ENCODE measurements around the gene PACS1. TPM values are rescaled to one million over a fixed set of nuclear protein-coding genes. Genes with fewer than 3 reads are reported as not detected.

PACS1 gene
- total RNA-seq, 1 experiment from 2014 or later = 100 TPM

GRCh38 chr11:66136752-66137123 lies 66.7 kb downstream of the PACS1 start:
- BruUV-seq (replicated peaks) = no TSS peak
- TF ChIP-seq CTCF (conservative IDR thresholded peaks at IDR 0.05) (no peak), EZH2 (IDR thresholded peaks at IDR 0.05; ENCODE audit: low read depth) (no peak)
- no peak for DNase-seq
- Histone ChIP-seq H3F3A (ENCODE audit: insufficient read depth, low read depth) (peaks cover 24% of the 10 kb centered on the region; the same call in 1 of the 2 replicates), H3K9me3 (ENCODE audit: insufficient read depth, low read depth) (no peaks in the 10 kb centered on the region), H3K9me2 (ENCODE audit: insufficient read depth) (no peaks in the 10 kb centered on the region), H3K27me3 (ENCODE audit: insufficient read depth, low read depth) (no peaks in the 10 kb centered on the region), H2AFZ (no peak overlapping the region), H3K79me2 (ENCODE audit: low read depth) (peaks cover 5% of the 10 kb centered on the region), H4K20me1 (ENCODE audit: insufficient read depth) (peaks cover 2% of the 10 kb centered on the region; the same call in 1 of the 2 replicates), H3K4me3 (no peak overlapping the region), H3K27ac (no peak overlapping the region), H3K4me2 (peak overlapping the region; percentile 41), H3K36me3 (ENCODE audit: low read depth) (no peaks in the 10 kb centered on the region), H3K4me1 (replicated peaks; ENCODE audit: insufficient read depth) (peaks cover 19% of the 10 kb centered on the region)
- CTCF ChIA-PET = interaction anchor here (0.6 to 1.0 kb wide), 4 partner anchors 10 to 69 kb away, joined by 3 to 10 read pairs (median 4); no protein-coding TSS in a partner anchor
- intact Hi-C loops (cut with micrococcal nuclease; ENCODE audit: unreplicated experiment) = no loop called here
- POLR2A ChIA-PET (ENCODE audit: unreplicated experiment) = interaction anchor here (0.7 kb wide), 1 partner anchor 522 kb away, joined by 14 read pairs; no protein-coding TSS in a partner anchor

GRCh38 chr11:66139817-66140404 lies 69.8 kb downstream of the PACS1 start:
- Histone ChIP-seq H3K79me2 (ENCODE audit: low read depth) (peaks cover 16% of the 10 kb centered on the region), H3K4me2 (no peak overlapping the region), H3F3A (ENCODE audit: insufficient read depth, low read depth) (peaks cover 38% of the 10 kb centered on the region), H3K9me2 (ENCODE audit: insufficient read depth) (no peaks in the 10 kb centered on the region), H2AFZ (no peak overlapping the region), H3K4me3 (no peak overlapping the region), H3K9me3 (ENCODE audit: insufficient read depth, low read depth) (no peaks in the 10 kb centered on the region), H3K27me3 (ENCODE audit: insufficient read depth, low read depth) (no peaks in the 10 kb centered on the region), H4K20me1 (ENCODE audit: insufficient read depth) (peaks cover 2% of the 10 kb centered on the region; the same call in 1 of the 2 replicates), H3K36me3 (ENCODE audit: low read depth) (no peaks in the 10 kb centered on the region), H3K27ac (no peak overlapping the region), H3K4me1 (replicated peaks; ENCODE audit: insufficient read depth) (peaks cover 38% of the 10 kb centered on the region)
- ChIA-PET POLR2A (ENCODE audit: unreplicated experiment) (no interaction called here), CTCF (interaction anchor here (0.9 kb wide), 1 partner anchor 13 kb away, joined by 4 read pairs; no protein-coding TSS in a partner anchor)
- no TSS peak for BruUV-seq (replicated peaks)
- intact Hi-C loops (cut with micrococcal nuclease; ENCODE audit: unreplicated experiment) = no loop called here
- TF ChIP-seq CTCF (conservative IDR thresholded peaks at IDR 0.05) = no peak
- no peak for TF ChIP-seq EZH2 (IDR thresholded peaks at IDR 0.05; ENCODE audit: low read depth)
- no peak for DNase-seq

GRCh38 chr11:66142370-66143263 lies 72.5 kb downstream of the PACS1 start:
- Histone ChIP-seq H3K9me3 (ENCODE audit: insufficient read depth, low read depth) (peaks cover 10% of the 10 kb centered on the region; the same call in 1 of the 2 replicates), H3K79me2 (ENCODE audit: low read depth) (peaks cover 12% of the 10 kb centered on the region), H3K9me2 (ENCODE audit: insufficient read depth) (no peaks in the 10 kb centered on the region), H3K4me3 (no peak overlapping the region), H3K4me2 (peak overlapping the region; percentile 49), H2AFZ (no peak overlapping the region), H3K27ac (peak overlapping the region; percentile 75), H3K36me3 (ENCODE audit: low read depth) (no peaks in the 10 kb centered on the region), H3K4me1 (replicated peaks; ENCODE audit: insufficient read depth) (peaks cover 27% of the 10 kb centered on the region), H3K27me3 (ENCODE audit: insufficient read depth, low read depth) (no peaks in the 10 kb centered on the region), H3F3A (ENCODE audit: insufficient read depth, low read depth) (peaks cover 33% of the 10 kb centered on the region), H4K20me1 (ENCODE audit: insufficient read depth) (no peaks in the 10 kb centered on the region)
- ChIA-PET CTCF (interaction anchor here (0.6 to 0.8 kb wide), 5 partner anchors 16 to 24 kb away, joined by 4 to 9 read pairs (median 6); no protein-coding TSS in a partner anchor), POLR2A (ENCODE audit: unreplicated experiment) (interaction anchor here (0.6 kb wide), 2 partner anchors 283 to 430 kb away, joined by 3 to 5 read pairs; no protein-coding TSS in a partner anchor)
- intact Hi-C loops (cut with micrococcal nuclease; ENCODE audit: unreplicated experiment) = no loop called here
- peak; percentile 68 to 97 for DNase-seq
- TF ChIP-seq CTCF (conservative IDR thresholded peaks at IDR 0.05) (no peak), EZH2 (IDR thresholded peaks at IDR 0.05; ENCODE audit: low read depth) (no peak)
- BruUV-seq (replicated peaks) = TSS peak; percentile 63
